ENCODE results near the gene SSR4.

DNA sequence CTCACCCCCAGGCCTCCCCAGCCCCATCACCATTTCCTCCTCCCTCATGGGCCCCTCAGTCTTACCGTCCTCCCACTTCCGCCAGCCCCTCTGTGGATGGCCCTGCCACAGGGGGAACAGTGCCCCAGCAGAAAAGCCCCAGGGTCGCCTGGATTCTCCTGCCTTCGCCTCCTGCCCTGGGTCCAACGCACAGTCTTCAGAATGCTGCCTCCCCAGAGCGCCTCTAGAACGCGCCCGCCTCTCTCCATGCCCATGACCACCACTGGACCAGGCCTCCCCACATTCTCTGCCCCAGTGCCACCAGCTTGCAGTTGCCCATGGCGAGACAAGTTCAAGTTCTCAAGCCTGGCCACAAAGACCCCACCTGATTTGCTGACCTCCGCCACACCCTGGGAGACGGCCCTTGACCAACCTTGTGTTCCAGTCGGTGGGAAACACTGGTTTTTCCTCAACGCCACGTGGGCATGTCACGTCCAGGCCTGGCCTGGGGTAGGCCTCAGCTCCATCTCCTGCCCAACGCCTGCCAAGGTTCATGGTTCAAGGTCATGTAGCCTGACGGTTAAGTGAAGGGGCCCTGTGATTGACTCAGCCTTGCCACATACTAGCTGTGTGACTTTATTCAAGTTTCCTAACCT, 31.1 kb upstream of the SSR4 start:
- TF ChIP-seq, protein P1, sequence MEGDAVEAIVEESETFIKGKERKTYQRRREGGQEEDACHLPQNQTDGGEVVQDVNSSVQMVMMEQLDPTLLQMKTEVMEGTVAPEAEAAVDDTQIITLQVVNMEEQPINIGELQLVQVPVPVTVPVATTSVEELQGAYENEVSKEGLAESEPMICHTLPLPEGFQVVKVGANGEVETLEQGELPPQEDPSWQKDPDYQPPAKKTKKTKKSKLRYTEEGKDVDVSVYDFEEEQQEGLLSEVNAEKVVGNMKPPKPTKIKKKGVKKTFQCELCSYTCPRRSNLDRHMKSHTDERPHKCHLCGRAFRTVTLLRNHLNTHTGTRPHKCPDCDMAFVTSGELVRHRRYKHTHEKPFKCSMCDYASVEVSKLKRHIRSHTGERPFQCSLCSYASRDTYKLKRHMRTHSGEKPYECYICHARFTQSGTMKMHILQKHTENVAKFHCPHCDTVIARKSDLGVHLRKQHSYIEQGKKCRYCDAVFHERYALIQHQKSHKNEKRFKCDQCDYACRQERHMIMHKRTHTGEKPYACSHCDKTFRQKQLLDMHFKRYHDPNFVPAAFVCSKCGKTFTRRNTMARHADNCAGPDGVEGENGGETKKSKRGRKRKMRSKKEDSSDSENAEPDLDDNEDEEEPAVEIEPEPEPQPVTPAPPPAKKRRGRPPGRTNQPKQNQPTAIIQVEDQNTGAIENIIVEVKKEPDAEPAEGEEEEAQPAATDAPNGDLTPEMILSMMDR (IDR thresholded peaks at IDR 0.05; ENCODE audit: low read depth, low read length): no peak
- no peak for TF ChIP-seq POLR2A (IDR thresholded peaks at IDR 0.05; ENCODE audit: extremely low read depth, insufficient read length)
- no peak for TF ChIP-seq MYC (IDR thresholded peaks at IDR 0.05; ENCODE audit: low read depth, low read length)
- no peak for TF ChIP-seq MAX (IDR thresholded peaks at IDR 0.05; ENCODE audit: low read depth, low read length)
